ENCODE results near the gene SLC24A3. TPM values are rescaled to one million over a fixed set of nuclear protein-coding genes. Genes with fewer than 3 reads are reported as not detected.

SLC24A3 gene
- total RNA-seq, 1 experiment from 2014 or later: not detected

GRCh38 chr20:19682249-19682648, 469.8 kb downstream of the SLC24A3 start:
- BruUV-seq (replicated peaks): no TSS peak
- TF ChIP-seq SIN3A (IDR thresholded peaks at IDR 0.05; ENCODE audit: borderline replicate concordance, insufficient read depth, low read depth, low read length): no peak
- TF ChIP-seq TCF7L2 (IDR thresholded peaks at IDR 0.05; ENCODE audit: low read depth, low read length): no peak
- TF ChIP-seq REST (IDR thresholded peaks at IDR 0.05; ENCODE audit: insufficient read depth in 1 of 2, low read depth in 2 of 2, low read length in 1 of 2): no peak
- no peak for TF ChIP-seq POLR2AphosphoS5 (IDR thresholded peaks at IDR 0.05; ENCODE audit: low read depth, low read length)
- TF ChIP-seq CTCF (IDR thresholded peaks at IDR 0.05): no peak
- Histone ChIP-seq H3K9me3 (ENCODE audit: control insufficient read depth, insufficient read depth, low read depth, low read length) (peaks cover 3% of the 10 kb centered on the region; the same call in 1 of the 2 replicates), H3K36me3 (ENCODE audit: control insufficient read depth, insufficient read depth, low read length) (no peaks in the 10 kb centered on the region), H3K27ac (ENCODE audit: low read length) (no peak overlapping the region), H3K27me3 (ENCODE audit: control insufficient read depth, insufficient read depth, low read length) (no peaks in the 10 kb centered on the region), H3K4me1 (ENCODE audit: control insufficient read depth, insufficient read depth, low read length) (no peaks in the 10 kb centered on the region), H3K4me3 (ENCODE audit: low read depth in 2 of 2, low read length in 2 of 2) (no peak overlapping the region)
- ChIA-PET POLR2A (no interaction called here), CTCF (no interaction called here)
- in situ Hi-C loops (cut with HindIII; ENCODE audit: low pct_unique_long_range_greater_than_20kb, low sequenced_read_pairs): no loop called here
- intact Hi-C loops (cut with micrococcal nuclease; ENCODE audit: unreplicated experiment): no loop called here
- DNase-seq (ENCODE audit: low read depth, low spot score) (no peak), ATAC-seq (no peak)

GRCh38 chr20:19683188-19683587, 470.7 kb downstream of the SLC24A3 start:
- CTCF ChIA-PET: interaction anchor here (0.5 to 0.6 kb wide), 2 partner anchors 13 to 204 kb away, joined by 3 to 6 read pairs; no protein-coding TSS in a partner anchor
- DNase-seq (ENCODE audit: low read depth, low spot score) (no peak), ATAC-seq (no peak)
- intact Hi-C loops (cut with micrococcal nuclease; ENCODE audit: unreplicated experiment) (no loop called here), in situ Hi-C loops (cut with HindIII; ENCODE audit: low pct_unique_long_range_greater_than_20kb, low sequenced_read_pairs) (no loop called here)
- Histone ChIP-seq H3K4me1 (ENCODE audit: control insufficient read depth, insufficient read depth, low read length) (no peaks in the 10 kb centered on the region), H3K27me3 (ENCODE audit: control insufficient read depth, insufficient read depth, low read length) (no peaks in the 10 kb centered on the region), H3K9me3 (ENCODE audit: control insufficient read depth, insufficient read depth, low read depth, low read length) (peaks cover 3% of the 10 kb centered on the region; the same call in 1 of the 2 replicates), H3K36me3 (ENCODE audit: control insufficient read depth, insufficient read depth, low read length) (no peaks in the 10 kb centered on the region), H3K27ac (ENCODE audit: low read length) (no peak overlapping the region), H3K4me3 (ENCODE audit: low read depth in 2 of 2, low read length in 2 of 2) (no peak overlapping the region)
- no peak for TF ChIP-seq CTCF (IDR thresholded peaks at IDR 0.05)
- TF ChIP-seq REST (IDR thresholded peaks at IDR 0.05; ENCODE audit: insufficient read depth in 1 of 2, low read depth in 2 of 2, low read length in 1 of 2): no peak
- TF ChIP-seq TCF7L2 (IDR thresholded peaks at IDR 0.05; ENCODE audit: low read depth, low read length): no peak
- no peak for TF ChIP-seq SIN3A (IDR thresholded peaks at IDR 0.05; ENCODE audit: borderline replicate concordance, insufficient read depth, low read depth, low read length)
- TF ChIP-seq POLR2AphosphoS5 (IDR thresholded peaks at IDR 0.05; ENCODE audit: low read depth, low read length): no peak
- BruUV-seq (replicated peaks): no TSS peak
- POLR2A ChIA-PET: no interaction called here

Measured in Panc1 (cell line).